GM18861 (cell line): ENCODE measurements around the gene CD82.

Source experiments
- ATAC-seq: cut with Tn5 transposase; IDR thresholded peaks from one replicate; pipeline ENCODE4 v1.9.1; 2021; ENCODE audit not compliant: unreplicated experiment

Gene CD82

DNA sequence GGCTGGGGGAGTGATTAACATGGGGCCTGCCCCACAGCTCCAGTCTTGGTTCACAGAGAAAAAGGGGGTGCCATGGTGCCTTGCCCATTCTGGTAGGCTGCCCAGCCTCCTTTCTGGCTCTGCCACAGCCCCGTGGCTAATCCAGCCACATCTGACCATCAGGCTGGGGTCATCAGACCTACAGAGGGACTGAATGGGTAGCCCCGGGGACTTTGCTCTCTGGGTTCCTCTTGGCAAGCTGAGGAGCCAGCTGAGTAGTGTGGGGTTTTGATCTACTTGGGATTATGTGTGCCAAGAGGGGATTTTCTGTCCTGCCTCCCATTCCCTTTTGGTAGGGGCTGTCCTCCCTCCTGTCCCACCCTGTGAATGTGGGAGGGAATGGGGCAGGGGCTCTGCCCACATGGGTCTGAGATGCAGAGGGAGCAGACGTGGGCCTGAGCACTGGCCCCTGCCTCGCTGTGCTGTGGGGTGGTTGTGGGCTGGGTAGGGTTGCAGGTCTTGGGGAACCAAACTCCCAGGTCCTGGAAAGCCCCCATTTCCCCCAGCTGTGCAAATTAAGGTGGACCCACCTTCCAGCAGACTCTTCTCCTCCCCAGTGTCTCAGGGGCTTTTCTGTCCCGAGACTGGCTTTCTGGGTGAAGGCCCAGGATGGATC lies 32.0 kb downstream of the CD82 start:
- ATAC-seq: no peak

DNA sequence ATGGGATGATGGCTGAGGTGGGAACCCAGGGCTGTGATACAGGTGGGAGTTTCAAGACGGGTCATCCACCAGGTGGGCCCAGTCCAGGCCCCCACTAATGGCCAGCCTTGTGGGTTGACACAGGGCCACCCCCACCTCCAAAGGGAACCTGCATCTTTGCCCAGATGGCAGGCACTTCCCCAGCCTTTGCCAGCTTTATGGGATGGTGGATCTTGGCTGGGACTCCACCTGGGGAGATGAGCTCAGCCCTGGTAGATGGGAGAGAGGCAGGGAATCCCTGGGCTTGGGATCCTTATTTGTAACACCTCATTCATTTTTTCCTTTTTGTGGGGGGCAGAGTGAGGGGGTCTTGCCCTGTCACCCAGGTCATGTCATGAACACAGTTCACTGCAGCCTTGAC lies 33.4 kb downstream of the CD82 start:
- no peak for ATAC-seq

DNA sequence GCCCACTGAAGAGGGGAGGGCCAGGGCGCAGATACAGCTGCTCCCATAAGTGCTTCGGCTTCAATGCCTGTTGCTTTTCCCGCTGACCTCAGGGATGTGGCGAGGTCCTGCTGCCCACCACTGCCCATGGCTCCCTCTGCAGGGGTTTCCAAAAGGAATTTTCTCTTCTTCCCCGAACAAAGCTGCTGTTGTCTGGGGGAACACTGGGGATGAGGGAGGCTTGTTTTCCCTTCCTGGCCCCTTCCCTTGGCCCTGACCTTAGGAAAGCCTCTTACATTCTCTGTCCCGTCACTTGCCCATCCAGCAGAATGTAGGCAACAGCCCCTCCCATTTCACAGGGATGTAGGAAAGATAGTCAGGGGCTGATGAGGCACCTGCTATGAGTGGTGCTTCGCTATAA lies 34.8 kb downstream of the CD82 start:
- ATAC-seq: no peak

DNA sequence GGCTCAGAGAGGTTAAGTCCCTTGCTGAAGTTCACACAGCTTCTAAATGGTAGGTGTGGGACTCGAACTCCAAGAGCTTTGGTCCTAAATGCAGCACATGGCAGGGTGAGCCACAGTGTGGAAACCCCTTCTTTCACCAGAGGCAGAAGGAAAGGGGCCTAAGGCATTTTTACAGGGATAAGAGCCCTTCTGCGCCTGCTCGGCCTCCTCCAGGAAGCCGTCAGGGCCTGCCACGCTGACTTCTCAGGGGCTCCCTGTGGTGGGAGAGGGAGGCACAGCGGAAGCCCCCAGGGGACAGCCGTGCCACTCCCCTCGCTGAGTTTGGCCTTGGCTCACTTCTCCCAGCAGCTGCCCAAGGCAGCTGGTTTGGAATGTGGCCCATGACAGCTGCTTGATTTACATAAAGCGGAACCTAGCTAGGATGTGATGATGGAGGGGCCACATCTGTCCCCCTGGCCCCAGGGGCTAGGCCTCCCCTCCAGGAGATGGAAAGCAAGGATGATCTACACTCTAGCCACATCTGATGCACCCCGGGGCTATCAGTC lies 35.4 kb downstream of the CD82 start:
- peak; percentile 33 for ATAC-seq

DNA sequence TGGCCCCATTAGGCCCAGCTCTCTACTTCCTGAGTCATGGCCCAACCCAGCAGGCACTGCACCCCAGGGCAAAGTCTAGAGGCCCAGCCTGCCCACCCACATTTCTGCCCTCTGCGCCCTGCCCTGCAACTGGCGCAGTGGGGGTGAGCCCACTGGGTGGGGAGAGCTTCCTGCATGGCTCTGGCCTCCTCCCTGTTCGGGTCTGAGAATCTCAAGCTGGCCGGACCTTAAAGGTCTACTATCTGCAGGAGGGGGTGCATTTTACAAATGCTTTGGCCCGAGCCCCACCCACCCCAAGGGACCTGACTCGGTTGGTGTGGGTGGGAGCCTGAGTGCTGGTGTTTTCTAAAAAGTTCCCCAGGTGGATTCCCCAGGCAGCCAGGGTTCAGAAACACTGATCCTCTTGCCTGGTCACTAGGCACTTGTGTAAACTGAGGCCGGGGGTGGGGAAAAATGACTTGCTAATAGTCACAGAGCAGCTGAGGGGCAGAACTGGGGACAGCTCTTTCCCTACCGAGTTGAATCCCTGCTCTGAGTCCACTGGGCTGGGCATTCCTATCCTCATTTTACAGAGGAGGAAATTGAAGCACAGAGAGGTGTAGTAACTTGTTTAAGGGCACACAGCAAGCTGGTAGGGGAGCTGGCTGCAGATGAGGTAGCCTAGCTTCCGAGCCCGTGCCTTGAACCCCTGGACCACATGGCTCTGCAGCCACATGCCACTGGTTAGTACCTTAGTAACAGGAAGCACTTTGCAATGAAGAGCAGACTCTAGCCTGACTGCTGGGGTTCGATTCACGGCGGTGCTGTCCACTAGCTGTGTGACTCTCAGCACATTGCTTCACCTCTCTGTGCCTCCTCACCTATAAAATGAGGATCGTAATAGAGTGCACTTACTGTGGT lies 36.3 kb downstream of the CD82 start:
- peak; percentile 37 for ATAC-seq

DNA sequence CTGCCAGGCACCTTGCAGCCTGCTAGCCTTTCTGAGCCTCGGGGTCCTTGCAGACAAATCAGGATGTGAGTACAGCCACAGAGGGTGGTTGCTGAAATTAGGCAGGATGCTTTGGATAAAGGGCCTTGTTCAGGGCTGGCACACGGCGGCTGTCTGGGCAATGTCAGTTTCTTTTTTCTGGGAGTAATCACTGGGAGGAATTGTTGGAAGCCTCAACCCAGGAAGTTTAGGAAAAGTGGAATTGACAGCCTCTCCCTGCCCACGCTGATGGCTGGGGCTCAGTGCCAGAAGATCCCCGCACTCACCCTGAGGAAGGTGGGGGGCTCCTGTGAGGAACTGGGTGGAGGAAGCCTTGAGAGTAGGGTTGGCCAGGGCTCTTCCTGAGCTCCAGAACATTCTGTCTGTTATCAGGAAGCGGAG lies 37.4 kb downstream of the CD82 start:
- no peak for ATAC-seq

DNA sequence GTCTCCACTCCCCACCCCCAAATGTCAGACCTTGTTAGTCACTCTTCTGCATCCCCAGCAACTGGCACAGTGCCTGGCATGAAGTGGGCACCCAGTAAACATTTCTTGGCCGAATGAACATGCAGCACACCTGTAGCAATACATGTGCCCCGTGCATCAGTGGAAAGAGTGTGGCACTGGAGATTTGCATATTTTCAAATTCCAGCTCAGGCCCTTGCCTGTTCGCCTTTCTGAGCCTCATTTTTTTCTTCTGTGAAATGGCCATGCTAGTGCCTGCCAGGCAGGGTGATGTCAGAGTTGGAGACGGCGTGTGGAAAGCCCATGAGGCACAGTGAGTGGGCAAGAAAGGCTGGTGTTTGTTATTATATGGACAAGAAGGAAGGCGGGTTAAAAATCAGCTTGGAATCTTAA lies 38.7 kb downstream of the CD82 start:
- no peak for ATAC-seq

DNA sequence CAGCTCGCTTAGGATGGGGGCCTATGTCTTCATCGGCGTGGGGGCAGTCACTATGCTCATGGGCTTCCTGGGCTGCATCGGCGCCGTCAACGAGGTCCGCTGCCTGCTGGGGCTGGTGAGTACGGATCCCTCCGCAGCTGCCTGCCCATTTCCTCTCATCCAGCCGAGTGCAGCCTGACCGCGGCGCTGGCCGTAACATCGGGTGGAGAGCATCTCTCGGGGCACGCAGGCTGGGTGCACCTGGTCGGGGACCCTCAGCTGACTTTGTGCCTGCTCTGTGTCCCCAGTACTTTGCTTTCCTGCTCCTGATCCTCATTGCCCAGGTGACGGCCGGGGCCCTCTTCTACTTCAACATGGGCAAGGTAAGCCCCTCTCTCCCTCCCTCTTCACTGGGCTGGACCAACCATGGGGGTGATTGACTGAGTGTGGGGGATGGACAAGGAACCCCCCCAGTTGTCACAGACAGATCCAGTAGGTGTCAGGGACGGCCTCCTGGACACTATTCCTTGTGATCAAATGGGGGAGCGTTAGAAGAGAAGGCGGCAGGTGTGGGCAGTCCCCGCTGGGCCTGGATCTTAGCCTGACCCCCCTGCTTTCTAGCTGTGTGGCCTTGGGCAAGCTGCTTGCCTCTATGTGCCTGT lies 39.7 kb downstream of the CD82 start:
- ATAC-seq: no peak

DNA sequence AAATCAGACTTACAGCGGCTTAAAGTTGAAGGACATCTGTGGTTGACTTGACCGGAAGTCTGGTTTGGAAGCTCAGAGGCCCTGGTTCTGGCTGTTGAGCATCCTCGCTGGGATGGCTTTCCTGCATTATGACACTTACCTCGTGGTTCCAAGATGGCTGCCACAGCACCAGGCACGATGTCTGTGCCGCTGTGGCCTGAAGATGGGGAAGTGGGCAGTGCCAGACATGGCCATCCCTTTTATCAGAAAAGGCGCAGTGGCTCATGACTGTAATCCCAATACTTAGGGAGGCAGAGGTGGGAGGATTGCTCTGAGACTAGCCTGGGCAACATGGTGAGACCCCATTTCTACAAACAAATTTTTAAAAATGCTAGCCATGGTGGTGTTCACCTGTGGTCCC lies 40.5 kb downstream of the CD82 start:
- no peak for ATAC-seq

DNA sequence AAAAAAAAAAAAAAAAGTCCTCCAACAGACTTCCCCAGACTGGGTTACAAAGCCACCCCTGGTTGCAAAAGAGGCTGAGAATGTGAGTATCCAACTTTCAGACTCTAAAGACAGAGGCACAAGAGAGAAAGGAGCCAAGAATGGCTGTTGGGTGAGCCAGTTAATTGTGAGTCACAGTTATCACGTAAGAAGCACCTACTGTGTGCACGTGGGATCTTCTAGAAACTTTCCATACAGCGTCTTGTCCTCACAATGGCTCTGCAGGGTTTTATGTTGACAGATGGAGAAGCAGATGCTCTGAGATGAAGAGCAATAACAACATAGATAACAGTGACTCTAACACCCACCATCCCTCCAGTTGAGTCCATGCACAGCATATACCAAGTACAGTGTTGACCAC lies 41.0 kb downstream of the CD82 start:
- no peak for ATAC-seq

DNA sequence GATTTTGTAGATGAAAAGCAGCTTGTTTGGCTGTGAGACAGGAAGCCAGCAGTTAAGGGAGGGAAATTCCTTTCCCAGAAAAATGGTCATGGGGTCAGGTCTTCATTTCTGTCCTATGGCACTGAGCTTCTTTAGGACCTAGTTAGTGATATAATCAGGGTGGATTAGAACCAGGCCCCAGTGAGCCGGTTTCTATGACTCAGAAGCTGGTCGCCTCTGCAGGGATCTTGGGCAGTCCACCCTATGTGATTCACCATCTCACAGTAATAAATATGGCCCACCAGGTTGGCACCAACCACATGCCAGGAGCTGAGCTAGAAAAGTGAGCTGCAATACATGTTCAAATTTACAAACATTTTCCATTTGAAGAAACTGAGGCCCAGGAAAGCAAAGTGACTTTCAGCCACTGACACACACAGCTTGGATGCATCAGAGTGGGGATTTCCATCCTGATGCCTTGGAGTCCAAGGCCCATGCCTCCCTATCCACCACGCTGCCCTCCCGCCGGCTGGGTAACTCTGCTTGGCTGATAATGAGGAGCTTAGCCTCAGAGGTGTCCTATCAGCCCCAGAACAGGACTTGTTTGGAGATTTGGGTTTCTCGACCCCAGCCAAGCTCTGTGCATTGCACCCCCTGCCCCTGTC lies 42.0 kb downstream of the CD82 start:
- no peak for ATAC-seq

DNA sequence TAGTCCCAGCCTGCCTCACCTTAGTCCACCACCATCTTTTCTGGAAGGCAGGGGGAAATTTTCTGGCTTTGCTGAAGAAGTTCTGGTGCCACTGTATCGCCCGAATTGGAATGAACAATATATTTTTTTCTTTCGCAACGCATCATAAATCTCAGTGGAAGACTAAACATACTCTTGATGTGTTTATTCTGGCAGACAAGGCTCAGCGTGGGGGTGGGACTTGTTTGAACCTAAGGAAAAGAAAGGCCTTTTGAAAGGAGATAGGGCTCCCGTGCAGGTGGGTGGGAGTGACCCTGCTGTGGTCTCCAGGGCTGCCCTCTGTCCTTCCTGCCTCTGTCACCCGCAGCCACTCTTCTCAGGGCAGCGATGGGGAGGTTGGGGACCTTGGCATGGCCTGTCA lies 42.5 kb downstream of the CD82 start:
- ATAC-seq: no peak

DNA sequence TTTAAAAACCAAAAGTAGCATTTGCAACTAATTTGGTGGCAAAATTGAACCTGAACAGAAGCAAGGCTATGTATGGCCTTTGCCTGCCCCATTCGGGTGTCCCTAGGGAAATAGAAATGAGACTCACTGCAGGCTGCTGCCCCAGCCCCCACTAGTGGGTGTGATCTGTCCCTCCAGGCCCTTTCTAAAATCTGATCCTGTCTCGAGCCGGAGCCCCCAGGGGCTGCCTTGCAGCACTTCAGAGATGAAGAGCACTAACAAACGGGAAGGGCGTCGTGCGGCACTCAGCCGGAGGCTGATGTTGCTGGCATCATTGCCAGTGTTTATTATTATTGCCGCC lies 43.2 kb downstream of the CD82 start:
- peak; percentile 26 for ATAC-seq

DNA sequence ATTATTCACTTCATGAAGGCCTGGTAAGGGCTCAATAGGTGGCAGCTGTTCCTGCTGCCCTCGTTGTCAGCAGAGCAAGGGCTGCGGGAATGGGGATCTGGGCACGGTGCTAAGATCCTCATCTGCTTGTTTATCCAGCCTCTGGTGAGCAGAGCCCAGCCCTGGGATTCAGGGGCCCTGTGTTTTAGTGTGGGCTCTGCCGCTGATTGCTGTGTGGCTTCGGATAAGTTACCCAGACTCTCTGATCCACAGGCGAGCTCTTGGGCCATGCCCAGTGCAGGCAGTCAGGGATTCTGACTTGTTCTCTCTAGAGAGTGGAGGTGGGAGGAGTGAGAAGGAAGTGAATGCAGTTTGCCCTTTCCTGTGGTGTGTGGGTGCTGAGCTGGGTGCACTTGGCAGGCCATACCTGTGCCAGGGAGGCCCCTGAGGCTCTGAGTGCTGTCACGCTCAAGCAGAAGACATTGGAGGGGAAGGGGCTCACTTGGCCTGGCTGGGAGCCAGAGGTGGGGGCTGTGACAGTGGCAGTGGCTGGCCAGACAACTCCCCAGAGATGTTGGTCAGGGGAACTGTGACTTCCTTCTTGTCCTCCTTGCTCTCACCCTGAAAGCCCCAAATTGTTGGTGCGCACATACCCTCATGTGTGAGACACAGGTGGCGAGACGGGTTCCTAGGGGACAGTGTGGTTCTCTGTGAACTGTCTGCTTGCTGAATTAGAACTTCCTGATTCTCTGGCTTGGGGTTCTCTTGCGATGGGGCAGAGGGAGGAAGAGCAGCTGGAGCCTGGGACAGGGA lies 43.7 kb downstream of the CD82 start:
- ATAC-seq: peak; percentile 44

DNA sequence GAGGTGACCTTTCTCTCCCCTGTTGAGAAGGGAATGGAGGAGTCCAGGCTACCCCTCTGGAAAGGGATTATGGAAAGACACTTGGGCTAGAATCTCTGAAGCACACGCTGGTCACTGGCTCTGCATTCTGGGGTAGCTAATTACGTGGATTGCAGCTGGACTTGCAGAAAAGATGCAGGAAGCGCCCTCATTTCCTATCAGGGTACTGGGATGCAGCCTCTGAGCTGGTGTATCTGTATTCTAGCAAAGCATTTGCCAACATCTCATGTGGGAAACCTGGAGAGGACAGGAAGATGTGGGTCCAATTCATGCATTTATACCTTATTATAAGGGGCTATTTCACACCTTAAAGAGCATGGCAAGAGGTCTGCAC lies 44.3 kb downstream of the CD82 start:
- no peak for ATAC-seq

DNA sequence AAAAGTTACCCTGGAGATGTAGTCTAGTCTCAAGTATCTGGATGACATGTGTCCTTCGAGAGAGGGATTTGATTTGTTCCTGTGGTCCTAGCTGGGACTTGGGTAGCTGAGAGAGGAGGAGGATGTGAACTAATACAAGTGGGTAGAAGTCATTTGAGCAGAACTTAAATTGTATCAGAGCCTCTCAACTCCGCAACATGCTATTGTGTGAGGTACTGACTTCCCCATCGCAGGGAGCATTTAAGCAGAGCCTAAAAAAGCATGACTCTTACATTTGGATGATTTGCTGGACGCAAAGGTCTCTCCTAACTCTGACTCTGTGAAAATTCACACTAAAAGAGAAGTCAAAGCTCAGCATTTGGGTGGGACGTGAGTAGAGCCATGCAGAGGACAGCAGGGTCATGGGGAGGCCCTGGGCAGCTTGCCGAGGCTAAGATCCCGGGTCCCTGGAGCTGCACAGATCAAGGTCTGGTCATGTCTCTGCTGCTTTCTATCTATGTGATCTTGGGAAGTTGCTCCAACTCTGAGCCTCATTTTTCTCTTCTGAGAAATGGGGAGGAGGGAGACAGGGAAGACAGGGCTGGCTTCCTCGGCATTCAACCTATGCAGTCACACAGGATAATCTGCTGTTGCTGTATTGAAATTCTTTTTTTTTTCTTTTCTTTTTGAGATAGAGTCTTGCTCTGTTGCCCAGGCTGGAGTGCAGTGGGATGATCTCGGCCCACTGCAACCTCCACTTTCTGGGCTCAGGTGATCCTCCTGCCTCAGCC lies 44.9 kb downstream of the CD82 start:
- ATAC-seq: no peak

DNA sequence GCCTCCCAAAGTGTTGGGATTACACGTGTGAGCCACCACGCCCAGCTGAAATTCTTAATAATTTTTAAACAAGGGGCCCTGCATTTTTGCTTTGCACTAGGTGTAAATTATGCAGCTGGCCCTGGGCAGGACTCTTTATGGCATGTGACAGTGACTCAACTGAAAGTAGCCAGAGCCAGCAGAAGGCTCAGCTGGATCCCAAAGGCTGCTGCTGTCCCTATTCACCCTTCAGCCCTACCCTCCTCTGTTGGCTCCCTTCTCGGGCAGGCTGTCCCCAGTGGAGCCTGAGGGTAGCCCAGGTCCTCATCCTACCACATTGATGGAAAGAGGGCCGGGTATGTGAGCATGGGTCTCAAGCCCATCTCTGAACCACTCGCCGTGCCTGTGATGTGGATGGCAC lies 45.6 kb downstream of the CD82 start:
- no peak for ATAC-seq

DNA sequence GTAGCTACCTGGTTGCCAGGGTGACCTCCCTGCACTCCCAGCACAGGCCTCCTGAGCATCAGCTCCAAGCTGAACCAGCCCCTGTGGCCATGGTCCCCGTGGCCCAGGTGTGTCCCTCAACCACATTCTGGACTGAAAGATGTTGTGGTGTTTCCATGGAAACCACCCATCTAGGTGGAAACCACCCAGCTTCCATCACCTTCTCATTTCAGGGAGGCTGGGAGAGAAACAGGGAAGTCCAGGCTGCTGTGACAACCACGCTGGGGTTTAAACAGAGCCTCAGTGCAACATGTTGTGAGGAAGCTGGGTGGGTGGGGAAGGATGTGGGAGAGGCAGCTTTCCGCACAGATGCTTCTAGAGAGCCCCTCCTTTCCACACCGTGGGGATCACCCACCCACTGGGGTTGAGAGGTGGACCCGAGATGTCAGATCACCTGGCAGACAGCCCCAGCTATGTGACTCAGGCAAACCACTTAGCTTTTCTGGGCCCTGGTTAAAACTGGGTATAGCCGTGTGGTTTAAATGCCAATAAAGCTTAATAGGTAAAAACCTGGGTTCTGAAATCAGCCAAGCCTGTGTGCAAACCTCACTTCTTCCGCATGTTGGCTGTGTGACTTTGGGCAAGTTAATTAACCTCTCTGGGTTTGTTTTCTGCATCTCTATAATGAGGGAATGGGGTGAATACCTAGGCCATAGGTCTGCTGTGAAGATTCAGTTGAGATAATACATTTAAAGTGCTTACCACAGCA lies 46.4 kb downstream of the CD82 start:
- no peak for ATAC-seq

DNA sequence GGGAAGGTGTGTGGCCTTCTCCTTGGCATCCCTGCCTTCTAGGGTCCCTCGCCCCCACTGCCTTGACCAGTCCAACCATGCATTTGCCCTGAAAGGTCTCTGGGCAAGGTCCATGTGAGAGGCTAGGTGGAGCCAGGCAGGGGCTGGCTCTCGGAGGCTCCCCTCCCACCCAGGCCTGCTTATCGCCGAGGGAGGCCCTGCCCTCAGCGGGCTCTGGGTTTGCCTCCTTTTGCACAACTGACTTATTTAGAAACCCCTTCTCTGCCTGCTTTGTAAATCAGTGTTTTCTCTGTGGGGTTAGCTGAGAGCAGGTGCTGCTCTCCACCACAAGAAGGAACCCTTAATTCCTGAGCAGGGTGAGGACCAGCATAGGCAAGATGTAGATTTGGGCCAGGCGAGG lies 47.7 kb downstream of the CD82 start:
- ATAC-seq: peak; percentile 15
